Left lung (tissue), 10 donors: Measurements from ENCODE around the gene B4GALT6. TPM values are rescaled to one million over a fixed set of nuclear protein-coding genes. Genes with fewer than 3 reads are reported as not detected.

Experiments
- ATAC-seq: fragments of 200-7000 bp; cut with Tn5 transposase; one replicate; pipeline ENCODE4 v1.9.1; 2020; ENCODE audit warnings: moderate library complexity
- DNase-seq, 4 donors: peaks; one replicate each; pipeline ENCODE4 v3.0.0-alpha.2; 2013 to 2020
- H3K27ac ChIP-seq, 2 donors: fragments of 200-600 bp; sonication (generic) in 1 of 2; one replicate each; pipeline versions ENCODE4 v1.5.0 to v1.8.0; 2020 to 2021
- H3K27me3 ChIP-seq, 2 donors: fragments of 200-600 bp; sonication (generic) in 1 of 2; one replicate each; pipeline versions ENCODE4 v1.5.0 to v1.8.0; 2020 to 2021
- H3K36me3 ChIP-seq, 2 donors: fragments of 200-600 bp; sonication (generic) in 1 of 2; one replicate each; pipeline versions ENCODE4 v1.5.0 to v1.8.0; 2020 to 2021
- H3K4me1 ChIP-seq, 2 donors: fragments of 200-600 bp; one replicate each; pipeline ENCODE4 v1.8.0; 2021
- H3K4me3 ChIP-seq, 2 donors: fragments of 200-600 bp; sonication (generic) in 1 of 2; one replicate each; pipeline versions ENCODE4 v1.5.0 to v1.8.0; 2020 to 2021; ENCODE audit warnings: mild to moderate bottlenecking in 1 of 2
- H3K9me3 ChIP-seq, 2 donors: fragments of 200-600 bp; sonication (generic) in 1 of 2; one replicate each; pipeline versions ENCODE4 v1.5.0 to v1.8.0; 2020 to 2021
- CTCF ChIP-seq, 2 donors: fragments of 200-600 bp; sonication (generic) in 1 of 2; IDR thresholded peaks; one replicate each; pipeline versions ENCODE4 v1.5.0 to v1.8.0; 2021; ENCODE audit warnings: antibody characterized with exemption in 2 of 2
- intact Hi-C, 2 donors: fragments of 100-400 bp; cut with DNase I; formaldehyde crosslinking; loops; one replicate each; pipeline versions ENCODE4 v1.11.2 to v1.14.2; 2022
- polyA plus RNA-seq, 6 donors: library from polyadenylated mRNA; unstranded; fragments of 120-200 nt; gene quantifications; one replicate each; pipeline ENCODE4 v1.2.1, GENCODE V29; 2013; ENCODE audit not compliant: insufficient read length in 6 of 6
- total RNA-seq, 2 donors: library from RNA; stranded (reverse); fragmentation: NEBNext Ultra II Directional; extraction: Animal tissue kit (Norgen Biotek cat#: 25700); gene quantifications; one replicate each; pipeline ENCODE4 v1.2.1, GENCODE V29; 2021
- donor health status: DM: no; HTN: yes; CAD: no.
- donor health status: DM: no; HTN: no; CAD: no.

B4GALT6 gene
- total and polyA plus RNA-seq, 8 donors = 4.6 to 22.7 (median 18.6) TPM

- H3K36me3 ChIP-seq = no peaks in the 10 kb centered on the region
- TF ChIP-seq CTCF (IDR thresholded peaks at IDR 0.05) = no peak
- DNase-seq (no peak), ATAC-seq (peak; percentile 54)
- intact Hi-C loops = no loop called here
- H3K4me3 ChIP-seq = no peak overlapping the region
- no peaks in the 10 kb centered on the region for H3K27me3 ChIP-seq
- H3K9me3 ChIP-seq = no peaks in the 10 kb centered on the region
- H3K27ac ChIP-seq = no peak overlapping the region
- peaks cover 0 to 3% of the 10 kb centered on the region in 2 donors for H3K4me1 ChIP-seq
Measured at GRCh38 chr18:31658670-31659575, 25.5 kb downstream of the B4GALT6 start.

- peaks cover 0 to 3% of the 10 kb centered on the region in 2 donors for H3K4me1 ChIP-seq
- H3K36me3 ChIP-seq = no peaks in the 10 kb centered on the region
- no peaks in the 10 kb centered on the region for H3K27me3 ChIP-seq
- ATAC-seq (no peak), DNase-seq (no peak)
- no peak for TF ChIP-seq CTCF (IDR thresholded peaks at IDR 0.05)
- no peaks in the 10 kb centered on the region for H3K9me3 ChIP-seq
- no peak overlapping the region for H3K4me3 ChIP-seq
- H3K27ac ChIP-seq = no peak overlapping the region
- intact Hi-C loops = no loop called here
Measured at GRCh38 chr18:31657823-31658669, 26.3 kb downstream of the B4GALT6 start.

GRCh38 chr18:31656754-31657153 is 27.6 kb downstream of the B4GALT6 start:
- H3K4me3 ChIP-seq = no peak overlapping the region
- H3K27ac ChIP-seq = no peak overlapping the region
- intact Hi-C loops = no loop called here
- no peaks in the 10 kb centered on the region for H3K36me3 ChIP-seq
- peaks cover 0 to 3% of the 10 kb centered on the region in 2 donors for H3K4me1 ChIP-seq
- ATAC-seq = no peak
- H3K9me3 ChIP-seq = no peaks in the 10 kb centered on the region
- no peak for TF ChIP-seq CTCF (IDR thresholded peaks at IDR 0.05)
- H3K27me3 ChIP-seq = no peaks in the 10 kb centered on the region
- no peak for DNase-seq

GRCh38 chr18:31655354-31655753 is 29.0 kb downstream of the B4GALT6 start:
- Histone ChIP-seq H3K36me3 (no peaks in the 10 kb centered on the region), H3K9me3 (no peaks in the 10 kb centered on the region), H3K27ac (no peak overlapping the region), H3K27me3 (no peaks in the 10 kb centered on the region), H3K4me1 (peaks cover 0 to 3% of the 10 kb centered on the region in 2 donors), H3K4me3 (no peak overlapping the region)
- DNase-seq = no peak
- intact Hi-C loops = no loop called here
- ATAC-seq = no peak
- no peak for TF ChIP-seq CTCF (IDR thresholded peaks at IDR 0.05)

- Histone ChIP-seq H3K27me3 (no peaks in the 10 kb centered on the region), H3K4me1 (no peaks in the 10 kb centered on the region), H3K36me3 (no peaks in the 10 kb centered on the region), H3K4me3 (no peak overlapping the region), H3K9me3 (no peaks in the 10 kb centered on the region), H3K27ac (no peak overlapping the region)
- no peak for TF ChIP-seq CTCF (IDR thresholded peaks at IDR 0.05)
- intact Hi-C loops = no loop called here
- no peak for DNase-seq
- no peak for ATAC-seq
Measured at GRCh38 chr18:31652877-31653276, 31.5 kb downstream of the B4GALT6 start.
